HepG2 (cell line): Measurements from ENCODE around the gene HMGB2. TPM values are rescaled to one million over a fixed set of nuclear protein-coding genes. Genes with fewer than 3 reads are reported as not detected.

Experiments
- CCDC6 ChIP-seq: sonication (generic); formaldehyde crosslinking; IDR thresholded peaks from 2 replicates; pipeline ENCODE4 v1.8.1; 2022; ENCODE audit warnings: mild to moderate bottlenecking, missing genetic modification reagents, moderate library complexity
- HNRNPK ChIP-seq: fragments of 200-400 bp; formaldehyde crosslinking; IDR thresholded peaks from 2 replicates; pipeline ENCODE4 v1.6.1; 2018; ENCODE audit warnings: low read length, low read depth, moderate library complexity, mild to moderate bottlenecking; ENCODE audit not compliant: poor library complexity, severe bottlenecking
- MAZ ChIP-seq, 2 experiments: sonication (generic) in 1 of 2; formaldehyde crosslinking in 1 of 2; IDR thresholded peaks; 2 replicates each; pipeline versions ENCODE4 v1.5.0 to v1.6.1; 2012 to 2020; ENCODE audit warnings: low read depth in 2 of 2, mild to moderate bottlenecking in 2 of 2, borderline replicate concordance in 1 of 2, improper control_type of control experiment in 1 of 2, low read length in 1 of 2, missing genetic modification reagents in 1 of 2, moderate library complexity in 1 of 2
- MXI1 ChIP-seq: IDR thresholded peaks from 3 replicates; pipeline ENCODE4 v1.6.1; 2012; ENCODE audit warnings: low read depth, low read length, inconsistent platforms, borderline replicate concordance
- NR2F6 ChIP-seq, 2 experiments: IDR thresholded peaks; 2 replicates each; pipeline ENCODE4 v1.6.1; 2016; ENCODE audit warnings: antibody characterized with exemption in 1 of 2, mild to moderate bottlenecking in 1 of 2
- RBM22 ChIP-seq: fragments of 200-400 bp; formaldehyde crosslinking; optimal IDR thresholded peaks from 2 replicates; pipeline ENCODE3; 2017; ENCODE audit warnings: mild to moderate bottlenecking, low read length, moderate library complexity
- SRF ChIP-seq: IDR thresholded peaks from 2 replicates; pipeline ENCODE4 v1.6.1; 2011; ENCODE audit warnings: mild to moderate bottlenecking, low read depth, low read length, moderate library complexity
- ZNF530 ChIP-seq: sonication (generic); formaldehyde crosslinking; IDR thresholded peaks from 2 replicates; pipeline ENCODE4 v1.5.0; 2020; ENCODE audit warnings: low read depth, mild to moderate bottlenecking, missing genetic modification reagents
- polyA plus RNA-seq, 8 experiments: library from polyadenylated mRNA; depleted of rRNA in 3 of 8; stranded (reverse) in 7 of 8; unstranded in 1 of 8; fragments of >200 nt; fragmentation: Illumina TruSeq in 4 of 8; extraction: Trizol in 4 of 8; gene quantifications; 2 replicates each; pipeline versions ENCODE4 v1.2.1 to v1.2.3, GENCODE V29; 2011 to 2016; ENCODE audit warnings: low read depth in 4 of 8, missing spikeins in 1 of 8, mixed read lengths in 1 of 8; ENCODE audit not compliant: insufficient read depth in 1 of 8
- total RNA-seq, 5 experiments: library from RNA; depleted of rRNA; stranded (reverse); fragments of >200 nt; fragmentation: Illumina TruSeq; extraction: Trizol; gene quantifications; 2 replicates each; pipeline ENCODE4 v1.2.3, GENCODE V29; 2016; ENCODE audit warnings: low read depth in 1 of 5
- TF ChIP-seq, protein P1 (sequence below): sonication (generic); formaldehyde crosslinking; IDR thresholded peaks from 2 replicates; pipeline ENCODE4 v1.5.1; 2020; ENCODE audit warnings: missing genetic modification reagents, mild to moderate bottlenecking, borderline replicate concordance
- TF ChIP-seq, protein P2 (sequence below): sonication (generic); formaldehyde crosslinking; IDR thresholded peaks from 2 replicates; pipeline ENCODE4 v1.4.0; 2020; ENCODE audit warnings: missing genetic modification reagents
- TF ChIP-seq, protein P3 (sequence below): sonication (generic); formaldehyde crosslinking; IDR thresholded peaks from 2 replicates; pipeline ENCODE4 v1.5.1; 2020; ENCODE audit warnings: missing genetic modification reagents, mild to moderate bottlenecking, borderline replicate concordance
- TF ChIP-seq, protein P4 (sequence below): sonication (generic); formaldehyde crosslinking; IDR thresholded peaks from 2 replicates; pipeline ENCODE4 v1.8.1; 2023; ENCODE audit warnings: missing genetic modification reagents, inconsistent platforms, borderline replicate concordance
- TF ChIP-seq, protein P5 (sequence below): sonication (generic); formaldehyde crosslinking; IDR thresholded peaks from 2 replicates; pipeline ENCODE4 v1.9.0; 2021; ENCODE audit warnings: missing genetic modification reagents, mild to moderate bottlenecking, borderline replicate concordance

HMGB2 gene
- total and polyA plus RNA-seq, 2 of the 13 experiments (the other 11 are each of a cell fraction or from before 2014, with no cell fraction given) = 90.5 to 332 TPM

DNA sequence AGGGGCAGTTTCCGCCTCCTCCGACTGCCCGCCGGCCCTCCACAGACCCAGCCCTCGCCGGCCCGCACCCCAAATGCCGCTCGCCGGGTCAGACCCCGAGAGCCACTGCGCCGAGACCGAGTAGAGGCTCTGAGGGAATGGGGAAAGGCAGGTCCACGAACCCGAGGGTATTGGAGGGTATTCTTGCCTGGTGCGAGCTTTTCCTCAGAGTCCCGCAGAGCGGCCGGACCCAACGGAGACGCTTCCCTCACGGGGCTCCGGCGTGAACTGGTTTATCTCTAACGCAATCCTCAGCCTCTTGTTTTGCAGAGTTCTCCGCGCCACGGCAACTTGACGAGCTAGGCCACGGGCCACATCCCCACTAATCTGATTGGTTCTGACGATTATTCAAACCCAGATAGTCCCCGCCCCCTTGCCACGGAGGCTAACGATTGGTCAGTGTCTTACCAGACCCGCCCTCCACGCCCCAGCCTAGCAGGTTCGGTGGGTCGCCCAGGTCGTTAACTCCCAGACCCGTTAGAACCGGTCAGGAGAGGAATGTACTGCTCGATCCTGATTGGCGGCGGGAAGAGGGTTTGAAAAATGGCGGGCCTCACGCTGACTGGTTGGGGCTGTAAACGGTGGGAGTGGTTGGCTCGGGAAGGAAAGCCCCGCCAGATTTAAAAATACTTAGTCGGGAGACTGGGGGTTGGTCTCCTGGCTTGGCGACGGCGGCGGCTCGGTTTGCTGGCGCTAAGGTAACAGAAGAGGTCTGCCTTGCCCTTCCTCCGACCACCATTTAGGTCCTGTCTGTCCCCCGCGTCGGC, at the start of gene HMGB2 (continued):
- TF ChIP-seq, protein P1, sequence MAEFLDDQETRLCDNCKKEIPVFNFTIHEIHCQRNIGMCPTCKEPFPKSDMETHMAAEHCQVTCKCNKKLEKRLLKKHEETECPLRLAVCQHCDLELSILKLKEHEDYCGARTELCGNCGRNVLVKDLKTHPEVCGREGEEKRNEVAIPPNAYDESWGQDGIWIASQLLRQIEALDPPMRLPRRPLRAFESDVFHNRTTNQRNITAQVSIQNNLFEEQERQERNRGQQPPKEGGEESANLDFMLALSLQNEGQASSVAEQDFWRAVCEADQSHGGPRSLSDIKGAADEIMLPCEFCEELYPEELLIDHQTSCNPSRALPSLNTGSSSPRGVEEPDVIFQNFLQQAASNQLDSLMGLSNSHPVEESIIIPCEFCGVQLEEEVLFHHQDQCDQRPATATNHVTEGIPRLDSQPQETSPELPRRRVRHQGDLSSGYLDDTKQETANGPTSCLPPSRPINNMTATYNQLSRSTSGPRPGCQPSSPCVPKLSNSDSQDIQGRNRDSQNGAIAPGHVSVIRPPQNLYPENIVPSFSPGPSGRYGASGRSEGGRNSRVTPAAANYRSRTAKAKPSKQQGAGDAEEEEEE = no peak
- TF ChIP-seq, protein P2, sequence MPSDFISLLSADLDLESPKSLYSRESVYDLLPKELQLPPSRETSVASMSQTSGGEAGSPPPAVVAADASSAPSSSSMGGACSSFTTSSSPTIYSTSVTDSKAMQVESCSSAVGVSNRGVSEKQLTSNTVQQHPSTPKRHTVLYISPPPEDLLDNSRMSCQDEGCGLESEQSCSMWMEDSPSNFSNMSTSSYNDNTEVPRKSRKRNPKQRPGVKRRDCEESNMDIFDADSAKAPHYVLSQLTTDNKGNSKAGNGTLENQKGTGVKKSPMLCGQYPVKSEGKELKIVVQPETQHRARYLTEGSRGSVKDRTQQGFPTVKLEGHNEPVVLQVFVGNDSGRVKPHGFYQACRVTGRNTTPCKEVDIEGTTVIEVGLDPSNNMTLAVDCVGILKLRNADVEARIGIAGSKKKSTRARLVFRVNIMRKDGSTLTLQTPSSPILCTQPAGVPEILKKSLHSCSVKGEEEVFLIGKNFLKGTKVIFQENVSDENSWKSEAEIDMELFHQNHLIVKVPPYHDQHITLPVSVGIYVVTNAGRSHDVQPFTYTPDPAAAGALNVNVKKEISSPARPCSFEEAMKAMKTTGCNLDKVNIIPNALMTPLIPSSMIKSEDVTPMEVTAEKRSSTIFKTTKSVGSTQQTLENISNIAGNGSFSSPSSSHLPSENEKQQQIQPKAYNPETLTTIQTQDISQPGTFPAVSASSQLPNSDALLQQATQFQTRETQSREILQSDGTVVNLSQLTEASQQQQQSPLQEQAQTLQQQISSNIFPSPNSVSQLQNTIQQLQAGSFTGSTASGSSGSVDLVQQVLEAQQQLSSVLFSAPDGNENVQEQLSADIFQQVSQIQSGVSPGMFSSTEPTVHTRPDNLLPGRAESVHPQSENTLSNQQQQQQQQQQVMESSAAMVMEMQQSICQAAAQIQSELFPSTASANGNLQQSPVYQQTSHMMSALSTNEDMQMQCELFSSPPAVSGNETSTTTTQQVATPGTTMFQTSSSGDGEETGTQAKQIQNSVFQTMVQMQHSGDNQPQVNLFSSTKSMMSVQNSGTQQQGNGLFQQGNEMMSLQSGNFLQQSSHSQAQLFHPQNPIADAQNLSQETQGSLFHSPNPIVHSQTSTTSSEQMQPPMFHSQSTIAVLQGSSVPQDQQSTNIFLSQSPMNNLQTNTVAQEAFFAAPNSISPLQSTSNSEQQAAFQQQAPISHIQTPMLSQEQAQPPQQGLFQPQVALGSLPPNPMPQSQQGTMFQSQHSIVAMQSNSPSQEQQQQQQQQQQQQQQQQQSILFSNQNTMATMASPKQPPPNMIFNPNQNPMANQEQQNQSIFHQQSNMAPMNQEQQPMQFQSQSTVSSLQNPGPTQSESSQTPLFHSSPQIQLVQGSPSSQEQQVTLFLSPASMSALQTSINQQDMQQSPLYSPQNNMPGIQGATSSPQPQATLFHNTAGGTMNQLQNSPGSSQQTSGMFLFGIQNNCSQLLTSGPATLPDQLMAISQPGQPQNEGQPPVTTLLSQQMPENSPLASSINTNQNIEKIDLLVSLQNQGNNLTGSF = no peak
- no peak for TF ChIP-seq NR2F6 (IDR thresholded peaks at IDR 0.05)
- TF ChIP-seq NR2F6 (CRISPR knock-in tag; IDR thresholded peaks at IDR 0.05) = peak; percentile 20; the same call in 1 of the 2 replicates
- TF ChIP-seq MAZ (IDR thresholded peaks at IDR 0.05; ENCODE audit: borderline replicate concordance, low read depth, low read length) = 0 out of 2 replicates have a peak, but pooled peaks have one; percentile 14
- TF ChIP-seq MAZ (CRISPR knock-in tag; IDR thresholded peaks at IDR 0.05; ENCODE audit: low read depth) = 0 out of 2 replicates have a peak, but pooled peaks have one; percentile 42
- TF ChIP-seq RBM22 = no peak
- TF ChIP-seq ZNF530 = 0 out of 2 replicates have a peak, but pooled peaks have one; percentile 35
- TF ChIP-seq, protein P3, sequence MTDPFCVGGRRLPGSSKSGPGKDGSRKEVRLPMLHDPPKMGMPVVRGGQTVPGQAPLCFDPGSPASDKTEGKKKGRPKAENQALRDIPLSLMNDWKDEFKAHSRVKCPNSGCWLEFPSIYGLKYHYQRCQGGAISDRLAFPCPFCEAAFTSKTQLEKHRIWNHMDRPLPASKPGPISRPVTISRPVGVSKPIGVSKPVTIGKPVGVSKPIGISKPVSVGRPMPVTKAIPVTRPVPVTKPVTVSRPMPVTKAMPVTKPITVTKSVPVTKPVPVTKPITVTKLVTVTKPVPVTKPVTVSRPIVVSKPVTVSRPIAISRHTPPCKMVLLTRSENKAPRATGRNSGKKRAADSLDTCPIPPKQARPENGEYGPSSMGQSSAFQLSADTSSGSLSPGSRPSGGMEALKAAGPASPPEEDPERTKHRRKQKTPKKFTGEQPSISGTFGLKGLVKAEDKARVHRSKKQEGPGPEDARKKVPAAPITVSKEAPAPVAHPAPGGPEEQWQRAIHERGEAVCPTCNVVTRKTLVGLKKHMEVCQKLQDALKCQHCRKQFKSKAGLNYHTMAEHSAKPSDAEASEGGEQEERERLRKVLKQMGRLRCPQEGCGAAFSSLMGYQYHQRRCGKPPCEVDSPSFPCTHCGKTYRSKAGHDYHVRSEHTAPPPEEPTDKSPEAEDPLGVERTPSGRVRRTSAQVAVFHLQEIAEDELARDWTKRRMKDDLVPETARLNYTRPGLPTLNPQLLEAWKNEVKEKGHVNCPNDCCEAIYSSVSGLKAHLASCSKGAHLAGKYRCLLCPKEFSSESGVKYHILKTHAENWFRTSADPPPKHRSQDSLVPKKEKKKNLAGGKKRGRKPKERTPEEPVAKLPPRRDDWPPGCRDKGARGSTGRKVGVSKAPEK (CRISPR knock-in tag) = no peak
- TF ChIP-seq, protein P4, sequence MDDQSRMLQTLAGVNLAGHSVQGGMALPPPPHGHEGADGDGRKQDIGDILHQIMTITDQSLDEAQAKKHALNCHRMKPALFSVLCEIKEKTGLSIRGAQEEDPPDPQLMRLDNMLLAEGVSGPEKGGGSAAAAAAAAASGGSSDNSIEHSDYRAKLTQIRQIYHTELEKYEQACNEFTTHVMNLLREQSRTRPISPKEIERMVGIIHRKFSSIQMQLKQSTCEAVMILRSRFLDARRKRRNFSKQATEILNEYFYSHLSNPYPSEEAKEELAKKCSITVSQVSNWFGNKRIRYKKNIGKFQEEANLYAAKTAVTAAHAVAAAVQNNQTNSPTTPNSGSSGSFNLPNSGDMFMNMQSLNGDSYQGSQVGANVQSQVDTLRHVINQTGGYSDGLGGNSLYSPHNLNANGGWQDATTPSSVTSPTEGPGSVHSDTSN (CRISPR knock-in tag) = peak; percentile 51; the same call in 1 of the 2 replicates
- peak; percentile 87; the same call in 2 of the 3 replicates for TF ChIP-seq MXI1
- peak; percentile 100 for TF ChIP-seq CCDC6 (CRISPR knock-in tag)
- no peak for TF ChIP-seq SRF
- TF ChIP-seq, protein P5, sequence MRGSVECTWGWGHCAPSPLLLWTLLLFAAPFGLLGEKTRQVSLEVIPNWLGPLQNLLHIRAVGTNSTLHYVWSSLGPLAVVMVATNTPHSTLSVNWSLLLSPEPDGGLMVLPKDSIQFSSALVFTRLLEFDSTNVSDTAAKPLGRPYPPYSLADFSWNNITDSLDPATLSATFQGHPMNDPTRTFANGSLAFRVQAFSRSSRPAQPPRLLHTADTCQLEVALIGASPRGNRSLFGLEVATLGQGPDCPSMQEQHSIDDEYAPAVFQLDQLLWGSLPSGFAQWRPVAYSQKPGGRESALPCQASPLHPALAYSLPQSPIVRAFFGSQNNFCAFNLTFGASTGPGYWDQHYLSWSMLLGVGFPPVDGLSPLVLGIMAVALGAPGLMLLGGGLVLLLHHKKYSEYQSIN (CRISPR knock-in tag) = no peak
- no peak for TF ChIP-seq HNRNPK
